ENCODE results near the gene IGFL2. TPM values are rescaled to one million over a fixed set of nuclear protein-coding genes. Genes with fewer than 3 reads are reported as not detected.
A peak's percentile ranks its signal among the peaks of the same experiment; 100 is the strongest.

Gene IGFL2
- total and polyA plus RNA-seq, 9 of the 15 experiments (the other 6 are each of a cell fraction or from before 2014, with no cell fraction given) = 0.42 to 1.7 (median 0.75) TPM; not detected in 2

DNA sequence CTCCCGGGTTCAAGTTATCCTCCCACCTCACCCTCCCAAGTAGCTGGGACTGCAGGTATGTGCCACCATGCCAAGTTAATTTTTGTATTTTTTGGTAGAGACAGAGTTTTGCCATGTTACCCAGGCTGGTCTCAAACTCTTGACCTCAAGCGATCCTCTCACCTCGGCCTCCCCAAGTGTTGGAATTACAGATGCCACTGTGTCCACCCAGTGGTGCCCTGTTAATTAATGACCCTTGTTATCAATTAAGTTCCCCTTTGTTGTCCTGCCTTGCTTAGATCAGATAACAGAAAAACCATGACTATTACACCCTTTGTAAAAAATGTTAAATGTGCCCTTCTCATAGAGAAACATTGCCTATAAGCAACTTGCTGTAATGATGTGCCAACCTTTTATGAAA is 47.1 kb downstream of the IGFL2 start (continued):
- TF ChIP-seq, protein P1, sequence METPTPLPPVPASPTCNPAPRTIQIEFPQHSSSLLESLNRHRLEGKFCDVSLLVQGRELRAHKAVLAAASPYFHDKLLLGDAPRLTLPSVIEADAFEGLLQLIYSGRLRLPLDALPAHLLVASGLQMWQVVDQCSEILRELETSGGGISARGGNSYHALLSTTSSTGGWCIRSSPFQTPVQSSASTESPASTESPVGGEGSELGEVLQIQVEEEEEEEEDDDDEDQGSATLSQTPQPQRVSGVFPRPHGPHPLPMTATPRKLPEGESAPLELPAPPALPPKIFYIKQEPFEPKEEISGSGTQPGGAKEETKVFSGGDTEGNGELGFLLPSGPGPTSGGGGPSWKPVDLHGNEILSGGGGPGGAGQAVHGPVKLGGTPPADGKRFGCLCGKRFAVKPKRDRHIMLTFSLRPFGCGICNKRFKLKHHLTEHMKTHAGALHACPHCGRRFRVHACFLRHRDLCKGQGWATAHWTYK (CRISPR knock-in tag; IDR thresholded peaks at IDR 0.05) = peak; percentile 42; the same call in 1 of the 2 replicates
- TF ChIP-seq HEY1 (CRISPR knock-in tag; IDR thresholded peaks at IDR 0.05; ENCODE audit: borderline replicate concordance) = peak; percentile 94
- TF ChIP-seq, protein P2, sequence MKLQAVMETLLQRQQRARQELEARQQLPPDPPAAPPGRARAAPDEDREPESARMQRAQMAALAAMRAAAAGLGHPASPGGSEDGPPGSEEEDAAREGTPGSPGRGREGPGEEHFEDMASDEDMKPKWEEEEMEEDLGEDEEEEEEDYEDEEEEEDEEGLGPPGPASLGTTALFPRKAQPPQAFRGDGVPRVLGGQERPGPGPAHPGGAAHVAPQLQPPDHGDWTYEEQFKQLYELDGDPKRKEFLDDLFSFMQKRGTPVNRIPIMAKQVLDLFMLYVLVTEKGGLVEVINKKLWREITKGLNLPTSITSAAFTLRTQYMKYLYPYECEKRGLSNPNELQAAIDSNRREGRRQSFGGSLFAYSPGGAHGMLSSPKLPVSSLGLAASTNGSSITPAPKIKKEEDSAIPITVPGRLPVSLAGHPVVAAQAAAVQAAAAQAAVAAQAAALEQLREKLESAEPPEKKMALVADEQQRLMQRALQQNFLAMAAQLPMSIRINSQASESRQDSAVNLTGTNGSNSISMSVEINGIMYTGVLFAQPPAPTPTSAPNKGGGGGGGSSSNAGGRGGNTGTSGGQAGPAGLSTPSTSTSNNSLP (IDR thresholded peaks at IDR 0.05; ENCODE audit: borderline replicate concordance, low read depth, low read length) = no peak
- no peak for TF ChIP-seq SNIP1 (IDR thresholded peaks at IDR 0.05; ENCODE audit: low read depth)
- 0 out of 2 replicates have a peak, but pooled peaks have one; percentile 23 for TF ChIP-seq ZNF830 (CRISPR knock-in tag; IDR thresholded peaks at IDR 0.05)
- TF ChIP-seq, protein P3, sequence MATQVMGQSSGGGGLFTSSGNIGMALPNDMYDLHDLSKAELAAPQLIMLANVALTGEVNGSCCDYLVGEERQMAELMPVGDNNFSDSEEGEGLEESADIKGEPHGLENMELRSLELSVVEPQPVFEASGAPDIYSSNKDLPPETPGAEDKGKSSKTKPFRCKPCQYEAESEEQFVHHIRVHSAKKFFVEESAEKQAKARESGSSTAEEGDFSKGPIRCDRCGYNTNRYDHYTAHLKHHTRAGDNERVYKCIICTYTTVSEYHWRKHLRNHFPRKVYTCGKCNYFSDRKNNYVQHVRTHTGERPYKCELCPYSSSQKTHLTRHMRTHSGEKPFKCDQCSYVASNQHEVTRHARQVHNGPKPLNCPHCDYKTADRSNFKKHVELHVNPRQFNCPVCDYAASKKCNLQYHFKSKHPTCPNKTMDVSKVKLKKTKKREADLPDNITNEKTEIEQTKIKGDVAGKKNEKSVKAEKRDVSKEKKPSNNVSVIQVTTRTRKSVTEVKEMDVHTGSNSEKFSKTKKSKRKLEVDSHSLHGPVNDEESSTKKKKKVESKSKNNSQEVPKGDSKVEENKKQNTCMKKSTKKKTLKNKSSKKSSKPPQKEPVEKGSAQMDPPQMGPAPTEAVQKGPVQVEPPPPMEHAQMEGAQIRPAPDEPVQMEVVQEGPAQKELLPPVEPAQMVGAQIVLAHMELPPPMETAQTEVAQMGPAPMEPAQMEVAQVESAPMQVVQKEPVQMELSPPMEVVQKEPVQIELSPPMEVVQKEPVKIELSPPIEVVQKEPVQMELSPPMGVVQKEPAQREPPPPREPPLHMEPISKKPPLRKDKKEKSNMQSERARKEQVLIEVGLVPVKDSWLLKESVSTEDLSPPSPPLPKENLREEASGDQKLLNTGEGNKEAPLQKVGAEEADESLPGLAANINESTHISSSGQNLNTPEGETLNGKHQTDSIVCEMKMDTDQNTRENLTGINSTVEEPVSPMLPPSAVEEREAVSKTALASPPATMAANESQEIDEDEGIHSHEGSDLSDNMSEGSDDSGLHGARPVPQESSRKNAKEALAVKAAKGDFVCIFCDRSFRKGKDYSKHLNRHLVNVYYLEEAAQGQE (IDR thresholded peaks at IDR 0.05; ENCODE audit: borderline replicate concordance) = no peak
- TF ChIP-seq, protein P3 (CRISPR knock-in tag; IDR thresholded peaks at IDR 0.05; ENCODE audit: low read depth) = peak; percentile 56
- TF ChIP-seq SOX6 (IDR thresholded peaks at IDR 0.05) = 0 out of 2 replicates have a peak, but pooled peaks have one; percentile 11
- peak; percentile 98 for TF ChIP-seq CAMTA2 (CRISPR knock-in tag; conservative IDR thresholded peaks at IDR 0.05)
- TF ChIP-seq JUND (IDR thresholded peaks at IDR 0.05; ENCODE audit: borderline replicate concordance, low read depth, low read length) = no peak
- TF ChIP-seq JUND (tag; IDR thresholded peaks at IDR 0.05; ENCODE audit: borderline replicate concordance, low read depth, low read length) = no peak
- TF ChIP-seq MTA1 (IDR thresholded peaks at IDR 0.05; ENCODE audit: borderline replicate concordance) = no peak
- TF ChIP-seq MTA2 (IDR thresholded peaks at IDR 0.05; ENCODE audit: low read depth) = no peak
- peak; percentile 15; the same call in 1 of the 2 replicates for TF ChIP-seq ZNF764 (CRISPR knock-in tag; IDR thresholded peaks at IDR 0.05; ENCODE audit: low read depth)
- TF ChIP-seq HOXB6 (CRISPR knock-in tag; IDR thresholded peaks at IDR 0.05; ENCODE audit: borderline replicate concordance) = no peak
- TF ChIP-seq, protein P4, sequence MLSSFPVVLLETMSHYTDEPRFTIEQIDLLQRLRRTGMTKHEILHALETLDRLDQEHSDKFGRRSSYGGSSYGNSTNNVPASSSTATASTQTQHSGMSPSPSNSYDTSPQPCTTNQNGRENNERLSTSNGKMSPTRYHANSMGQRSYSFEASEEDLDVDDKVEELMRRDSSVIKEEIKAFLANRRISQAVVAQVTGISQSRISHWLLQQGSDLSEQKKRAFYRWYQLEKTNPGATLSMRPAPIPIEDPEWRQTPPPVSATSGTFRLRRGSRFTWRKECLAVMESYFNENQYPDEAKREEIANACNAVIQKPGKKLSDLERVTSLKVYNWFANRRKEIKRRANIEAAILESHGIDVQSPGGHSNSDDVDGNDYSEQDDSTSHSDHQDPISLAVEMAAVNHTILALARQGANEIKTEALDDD (IDR thresholded peaks at IDR 0.05) = no peak

Measured in K562 (cell line).